Panc1 (cell line): Measurements from ENCODE around the gene TYW1B. TPM values are rescaled to one million over a fixed set of nuclear protein-coding genes. Genes with fewer than 3 reads are reported as not detected.
"Not testable (repeated sequence)": the region's sequence is repeated elsewhere in the genome, so short reads cannot be mapped to it uniquely, and the experiment has no call there.

Experiments
- ATAC-seq: fragments of 200-7000 bp; cut with Tn5 transposase; 2 replicates; pipeline ENCODE4 v1.9.1; 2020; ENCODE audit warnings: mild to moderate bottlenecking, moderate library complexity
- BruUV-seq: library from RNA; stranded (reverse); fragments of 400-500 nt; replicated peaks from 2 replicates; lab custom pipeline; 2021; lab: Mats Ljungman, UMichigan
- CTCF ChIA-PET: fragments of 300-600 bp; sonication (Branson Sonifier 250); formaldehyde crosslinking; loops from one replicate; lab custom pipeline; 2022; ENCODE audit warnings: antibody characterized with exemption; lab: Charles Lee
- POLR2A ChIA-PET: fragments of 300-600 bp; sonication (Branson Sonifier 250); formaldehyde crosslinking; loops from one replicate; lab custom pipeline; 2022; ENCODE audit warnings: antibody characterized with exemption; lab: Charles Lee
- DNase-seq: peaks from one replicate; pipeline ENCODE4 v3.0.0-alpha.2; 2010; ENCODE audit warnings: low read depth, low spot score
- H3K27ac ChIP-seq: 2 replicates; pipeline ENCODE4 v1.5.1; 2011; ENCODE audit warnings: mild to moderate bottlenecking, low read length, inconsistent platforms
- H3K27me3 ChIP-seq: fragments of 200-500 bp; sonication (Bioruptor generic); 2 replicates; pipeline ENCODE4 v1.6.0; 2014; ENCODE audit warnings: low read length, inconsistent platforms; ENCODE audit not compliant: control insufficient read depth, insufficient read depth
- H3K36me3 ChIP-seq: fragments of 200-500 bp; sonication (Bioruptor generic); 2 replicates; pipeline ENCODE4 v1.5.1; 2014; ENCODE audit warnings: inconsistent platforms, mild to moderate bottlenecking, low read length, moderate library complexity; ENCODE audit not compliant: control insufficient read depth, insufficient read depth
- H3K4me1 ChIP-seq: 2 replicates; pipeline ENCODE4 v1.5.1; 2011; ENCODE audit warnings: inconsistent platforms, mild to moderate bottlenecking, low read length, moderate library complexity; ENCODE audit not compliant: control insufficient read depth, insufficient read depth
- H3K4me3 ChIP-seq, 2 experiments: 2 replicates each; pipeline ENCODE4 v1.5.1; 2011 to 2012; ENCODE audit warnings: low read depth in 2 of 2, low read length in 2 of 2, mild to moderate bottlenecking in 2 of 2, inconsistent platforms in 1 of 2, moderate library complexity in 1 of 2
- H3K9me3 ChIP-seq: fragments of 200-500 bp; sonication (Bioruptor generic); 2 replicates; pipeline ENCODE4 v1.5.1; 2014; ENCODE audit warnings: low read depth, mild to moderate bottlenecking, inconsistent platforms, low read length, moderate library complexity; ENCODE audit not compliant: control insufficient read depth, insufficient read depth
- in situ Hi-C: cut with HindIII; loops from 2 replicates; pipeline ENCODE4 v1.10.0; 2016; ENCODE audit warnings: low sequenced_read_pairs, low pct_unique_long_range_greater_than_20kb
- intact Hi-C: fragments of 100-400 bp; cut with micrococcal nuclease; formaldehyde crosslinking; loops from one replicate; pipeline ENCODE4 v1.10.0; 2022; ENCODE audit not compliant: unreplicated experiment
- total RNA-seq: library from RNA; stranded (reverse); gene quantifications from one replicate; pipeline ENCODE4 v1.2.1, GENCODE V29; 2021; ENCODE audit not compliant: unreplicated experiment

The TYW1B gene
- total RNA-seq, 1 experiment from 2014 or later: 2.3 TPM

- in situ Hi-C loops, ATAC-seq, CTCF ChIA-PET, H3K4me1 ChIP-seq, DNase-seq, H3K36me3 ChIP-seq, POLR2A ChIA-PET, H3K9me3 ChIP-seq, H3K4me3 ChIP-seq, H3K27ac ChIP-seq, intact Hi-C loops, H3K27me3 ChIP-seq, BruUV-seq: not testable (repeated sequence)
These were observed 92.1 kb downstream of the TYW1B start for GRCh38 chr7:72735855-72736254.

GRCh38 chr7:72730815-72731214 lies 97.2 kb downstream of the TYW1B start:
- H3K27me3 ChIP-seq, in situ Hi-C loops, POLR2A ChIA-PET, ATAC-seq, DNase-seq, CTCF ChIA-PET, intact Hi-C loops, H3K4me1 ChIP-seq, H3K27ac ChIP-seq, H3K4me3 ChIP-seq, BruUV-seq, H3K9me3 ChIP-seq, H3K36me3 ChIP-seq: not testable (repeated sequence)

- H3K27me3 ChIP-seq, H3K36me3 ChIP-seq, H3K4me1 ChIP-seq, intact Hi-C loops, POLR2A ChIA-PET, H3K27ac ChIP-seq, BruUV-seq, DNase-seq, in situ Hi-C loops, CTCF ChIA-PET, H3K9me3 ChIP-seq, H3K4me3 ChIP-seq, ATAC-seq: not testable (repeated sequence)
These were observed 97.6 kb downstream of the TYW1B start for GRCh38 chr7:72730384-72730783.

- intact Hi-C loops, H3K4me1 ChIP-seq, DNase-seq, H3K36me3 ChIP-seq, in situ Hi-C loops, H3K4me3 ChIP-seq, ATAC-seq, H3K27ac ChIP-seq, BruUV-seq, POLR2A ChIA-PET, CTCF ChIA-PET, H3K27me3 ChIP-seq, H3K9me3 ChIP-seq: not testable (repeated sequence)
These were observed 98.9 kb downstream of the TYW1B start for GRCh38 chr7:72729130-72729529.

- BruUV-seq, CTCF ChIA-PET, DNase-seq, POLR2A ChIA-PET, H3K4me1 ChIP-seq, ATAC-seq, intact Hi-C loops, H3K27me3 ChIP-seq, H3K4me3 ChIP-seq, H3K9me3 ChIP-seq, H3K36me3 ChIP-seq, in situ Hi-C loops, H3K27ac ChIP-seq: not testable (repeated sequence)
These were observed 105.3 kb downstream of the TYW1B start for GRCh38 chr7:72722694-72723093.

- H3K27ac ChIP-seq, H3K4me1 ChIP-seq, BruUV-seq, CTCF ChIA-PET, H3K36me3 ChIP-seq, POLR2A ChIA-PET, H3K9me3 ChIP-seq, DNase-seq, ATAC-seq, H3K4me3 ChIP-seq, intact Hi-C loops, in situ Hi-C loops, H3K27me3 ChIP-seq: not testable (repeated sequence)
These were observed 107.1 kb downstream of the TYW1B start for GRCh38 chr7:72720890-72721289.

GRCh38 chr7:72717252-72717774 lies 110.7 kb downstream of the TYW1B start:
- H3K36me3 ChIP-seq, BruUV-seq, DNase-seq, in situ Hi-C loops, H3K27ac ChIP-seq, H3K27me3 ChIP-seq, H3K4me3 ChIP-seq, H3K9me3 ChIP-seq, H3K4me1 ChIP-seq, POLR2A ChIA-PET, ATAC-seq, intact Hi-C loops: not testable (repeated sequence)
- CTCF ChIA-PET: interaction anchor here (0.7 kb wide), 2 partner anchors 287 to 652 kb away, joined by 3 to 6 read pairs; no protein-coding TSS in a partner anchor
